HEK293 (cell line): ENCODE results near the gene SP8.

Experiments used
- CTCF ChIA-PET: fragments of 350-600 bp; formaldehyde crosslinking; extraction: SDS; loops from one replicate; lab custom pipeline; 2021; ENCODE audit warnings: antibody characterized with exemption; lab: Yijun Ruan, JAX
- POLR2A ChIA-PET: fragments of 300-600 bp; formaldehyde crosslinking; extraction: SDS; loops from one replicate; lab custom pipeline; 2020; ENCODE audit warnings: antibody characterized with exemption, inconsistent platforms; lab: Yijun Ruan, JAX
- H3K27ac ChIP-seq: fragments of 200-500 bp; sonication (Bioruptor generic); 2 replicates; pipeline ENCODE4 v1.5.1; 2014; ENCODE audit warnings: low read depth, low read length, control low read depth, inconsistent platforms; ENCODE audit errors: extremely low read depth
- H3K36me3 ChIP-seq, 2 experiments: fragments of 200-500 bp in 1 of 2; sonication (Bioruptor generic) in 1 of 2; 1 replicate in 1 of 2; 2 replicates in 1 of 2; pipeline ENCODE4 v1.5.1; 2014 to 2017; ENCODE audit warnings: inconsistent platforms in 2 of 2, low read length in 2 of 2; ENCODE audit not compliant: control insufficient read depth in 2 of 2, insufficient read depth in 1 of 2
- H3K4me1 ChIP-seq: fragments of 200-500 bp; sonication (Bioruptor generic); 2 replicates; pipeline ENCODE4 v1.5.1; 2014; ENCODE audit warnings: mild to moderate bottlenecking, low read length, inconsistent platforms; ENCODE audit not compliant: control insufficient read depth, insufficient read depth
- H3K4me3 ChIP-seq: 2 replicates; pipeline ENCODE4 v1.5.1; 2011; ENCODE audit warnings: low read depth, mild to moderate bottlenecking, control low read depth, low read length, moderate library complexity
- H3K9me3 ChIP-seq: fragments of 200-500 bp; sonication (Bioruptor generic); 2 replicates; pipeline ENCODE4 v1.5.1; 2014; ENCODE audit warnings: low read depth, low read length, inconsistent platforms; ENCODE audit not compliant: control insufficient read depth, insufficient read depth
- ZBTB1 ChIP-seq: fragments of 450-650 bp; formaldehyde crosslinking; IDR thresholded peaks from 2 replicates; pipeline ENCODE4 v1.5.1; 2016; ENCODE audit warnings: missing biosample characterization, missing genetic modification characterization
- ZBTB17 ChIP-seq: fragments of 450-650 bp; formaldehyde crosslinking; IDR thresholded peaks from 2 replicates; pipeline ENCODE4 v1.5.1; 2016; ENCODE audit warnings: missing biosample characterization, missing genetic modification characterization
- ZBTB20 ChIP-seq: fragments of 450-650 bp; formaldehyde crosslinking; IDR thresholded peaks from 2 replicates; pipeline ENCODE4 v1.5.1; 2016; ENCODE audit warnings: missing biosample characterization, missing genetic modification characterization
- ZBTB8A ChIP-seq: fragments of 450-650 bp; formaldehyde crosslinking; IDR thresholded peaks from 2 replicates; pipeline ENCODE4 v1.5.1; 2016; ENCODE audit warnings: missing biosample characterization, missing genetic modification characterization
- ZNF341 ChIP-seq: fragments of 450-650 bp; formaldehyde crosslinking; IDR thresholded peaks from 2 replicates; pipeline ENCODE4; 2016; ENCODE audit warnings: low read depth, missing biosample characterization, missing genetic modification characterization
- ZNF394 ChIP-seq: fragments of 450-650 bp; formaldehyde crosslinking; IDR thresholded peaks from 2 replicates; pipeline ENCODE4 v1.5.1; 2016; ENCODE audit warnings: missing biosample characterization, missing genetic modification characterization, mild to moderate bottlenecking, moderate library complexity, borderline replicate concordance
- ZNF426 ChIP-seq: fragments of 450-650 bp; formaldehyde crosslinking; IDR thresholded peaks from 2 replicates; pipeline ENCODE4 v1.5.1; 2017; ENCODE audit warnings: missing biosample characterization, missing genetic modification characterization, mild to moderate bottlenecking, inconsistent platforms, moderate library complexity
- ZNF510 ChIP-seq: fragments of 450-650 bp; formaldehyde crosslinking; IDR thresholded peaks from 2 replicates; pipeline ENCODE4 v1.5.1; 2018; ENCODE audit warnings: mild to moderate bottlenecking, missing genetic modification characterization, missing biosample characterization; ENCODE audit not compliant: insufficient replicate concordance
- ZNF600 ChIP-seq: fragments of 450-650 bp; formaldehyde crosslinking; IDR thresholded peaks from 2 replicates; pipeline ENCODE4 v1.5.1; 2016; ENCODE audit warnings: missing biosample characterization, missing genetic modification characterization
- ZNF629 ChIP-seq: fragments of 450-650 bp; formaldehyde crosslinking; IDR thresholded peaks from 2 replicates; pipeline ENCODE4 v1.5.1; 2017; ENCODE audit warnings: missing biosample characterization, missing genetic modification characterization
- ZNF660 ChIP-seq: fragments of 450-650 bp; IDR thresholded peaks from 2 replicates; pipeline ENCODE4 v1.5.1; 2018; ENCODE audit warnings: missing biosample characterization, mild to moderate bottlenecking, missing genetic modification characterization
- ZNF777 ChIP-seq: fragments of 450-650 bp; formaldehyde crosslinking; IDR thresholded peaks from 2 replicates; pipeline ENCODE4 v1.5.1; 2017; ENCODE audit warnings: missing biosample characterization, missing genetic modification characterization, borderline replicate concordance
- TF ChIP-seq, protein P1 (sequence below): fragments of 450-650 bp; formaldehyde crosslinking; IDR thresholded peaks from 2 replicates; pipeline ENCODE4 v1.5.1; 2017; ENCODE audit warnings: missing biosample characterization, mild to moderate bottlenecking, missing genetic modification characterization, moderate library complexity
- TF ChIP-seq, protein P2 (sequence below): fragments of 450-650 bp; formaldehyde crosslinking; conservative IDR thresholded peaks from 2 replicates; pipeline ENCODE4 v1.5.1; 2016; ENCODE audit warnings: low read depth, missing biosample characterization, missing genetic modification characterization
- TF ChIP-seq, protein P3 (sequence below): fragments of 450-650 bp; formaldehyde crosslinking; IDR thresholded peaks from 2 replicates; pipeline ENCODE4 v1.5.1; 2016; ENCODE audit warnings: missing biosample characterization, missing genetic modification characterization, low read depth
- TF ChIP-seq, protein P4 (sequence below): fragments of 450-650 bp; formaldehyde crosslinking; IDR thresholded peaks from 2 replicates; pipeline ENCODE4 v1.5.1; 2016; ENCODE audit warnings: missing biosample characterization, missing genetic modification characterization
- TF ChIP-seq, protein P5 (sequence below): sonication (generic); formaldehyde crosslinking; IDR thresholded peaks from 2 replicates; pipeline ENCODE4 v1.8.1; 2022; ENCODE audit warnings: mild to moderate bottlenecking, moderate library complexity, missing genetic modification reagents
- TF ChIP-seq, protein P6 (sequence below): fragments of 450-650 bp; formaldehyde crosslinking; IDR thresholded peaks from 2 replicates; pipeline ENCODE4 v1.5.1; 2016; ENCODE audit warnings: missing biosample characterization, missing genetic modification characterization
- TF ChIP-seq, protein P7 (sequence below): fragments of 450-650 bp; formaldehyde crosslinking; IDR thresholded peaks from 2 replicates; pipeline ENCODE4 v1.5.1; 2016; ENCODE audit warnings: missing biosample characterization, missing genetic modification characterization

SP8 gene

DNA sequence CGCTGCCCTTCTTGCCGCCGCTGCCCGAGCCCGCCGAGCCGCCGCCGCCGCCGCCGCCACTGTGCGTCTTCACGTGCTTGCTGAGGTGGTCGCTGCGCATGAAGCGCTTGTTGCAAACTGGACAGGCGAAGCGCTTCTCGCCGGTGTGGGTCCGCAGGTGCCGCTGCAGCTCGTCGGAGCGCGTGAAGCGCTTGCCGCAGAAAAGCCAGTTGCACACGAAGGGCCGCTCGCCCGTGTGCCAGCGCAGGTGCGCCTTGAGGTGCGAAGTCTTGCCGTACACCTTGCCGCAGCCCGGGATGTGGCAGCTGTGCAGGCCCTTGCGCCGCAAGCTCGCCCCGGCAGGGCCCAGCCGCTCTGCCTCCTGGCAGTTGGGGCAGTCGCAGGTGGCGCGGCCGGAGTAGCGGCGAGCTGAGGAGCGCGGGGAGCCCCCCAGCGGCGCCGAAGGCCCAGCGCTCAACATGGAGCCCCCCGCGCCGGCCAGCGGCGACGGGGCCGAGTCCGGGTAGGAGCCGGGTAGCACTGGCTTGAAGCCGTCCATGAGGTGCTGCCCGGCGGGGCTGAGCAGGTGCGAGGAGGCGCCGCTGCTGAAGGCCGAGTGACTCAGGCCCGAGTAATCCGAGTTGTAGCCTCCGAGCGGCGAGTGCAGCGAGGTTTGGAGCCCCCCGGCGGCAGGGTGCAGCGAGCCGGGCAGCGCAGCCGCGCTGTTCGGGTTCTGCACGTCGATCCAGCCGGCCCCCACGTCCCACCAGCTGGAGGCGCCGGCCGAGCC, 2.1 kb downstream of the SP8 start:
- H3K27ac ChIP-seq: peak overlapping the region; percentile 63; the same call in 1 of the 2 replicates
- ChIA-PET POLR2A (interaction anchor here (2.5 kb wide), 1 partner anchor 12 kb away, joined by 15 read pairs; no protein-coding TSS in a partner anchor), CTCF (interaction anchor here (0.7 to 0.8 kb wide), 2 partner anchors 310 to 409 kb away, joined by 3 to 7 read pairs; no protein-coding TSS in a partner anchor)
- H3K9me3 ChIP-seq: no peaks in the 10 kb centered on the region
- no peaks in the 10 kb centered on the region for H3K36me3 ChIP-seq
- H3K4me3 ChIP-seq: peak overlapping the region; percentile 78
- no peaks in the 10 kb centered on the region for H3K4me1 ChIP-seq
- no peak for TF ChIP-seq ZNF426
- TF ChIP-seq, protein P1, sequence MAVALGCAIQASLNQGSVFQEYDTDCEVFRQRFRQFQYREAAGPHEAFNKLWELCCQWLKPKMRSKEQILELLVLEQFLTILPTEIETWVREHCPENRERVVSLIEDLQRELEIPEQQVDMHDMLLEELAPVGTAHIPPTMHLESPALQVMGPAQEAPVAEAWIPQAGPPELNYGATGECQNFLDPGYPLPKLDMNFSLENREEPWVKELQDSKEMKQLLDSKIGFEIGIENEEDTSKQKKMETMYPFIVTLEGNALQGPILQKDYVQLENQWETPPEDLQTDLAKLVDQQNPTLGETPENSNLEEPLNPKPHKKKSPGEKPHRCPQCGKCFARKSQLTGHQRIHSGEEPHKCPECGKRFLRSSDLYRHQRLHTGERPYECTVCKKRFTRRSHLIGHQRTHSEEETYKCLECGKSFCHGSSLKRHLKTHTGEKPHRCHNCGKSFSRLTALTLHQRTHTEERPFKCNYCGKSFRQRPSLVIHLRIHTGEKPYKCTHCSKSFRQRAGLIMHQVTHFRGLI (tag by site-specific recombination): 0 out of 2 replicates have a peak, but pooled peaks have one; percentile 46
- TF ChIP-seq ZNF341 (tag by site-specific recombination): peak; percentile 15; the same call in 1 of the 2 replicates
- TF ChIP-seq, protein P2, sequence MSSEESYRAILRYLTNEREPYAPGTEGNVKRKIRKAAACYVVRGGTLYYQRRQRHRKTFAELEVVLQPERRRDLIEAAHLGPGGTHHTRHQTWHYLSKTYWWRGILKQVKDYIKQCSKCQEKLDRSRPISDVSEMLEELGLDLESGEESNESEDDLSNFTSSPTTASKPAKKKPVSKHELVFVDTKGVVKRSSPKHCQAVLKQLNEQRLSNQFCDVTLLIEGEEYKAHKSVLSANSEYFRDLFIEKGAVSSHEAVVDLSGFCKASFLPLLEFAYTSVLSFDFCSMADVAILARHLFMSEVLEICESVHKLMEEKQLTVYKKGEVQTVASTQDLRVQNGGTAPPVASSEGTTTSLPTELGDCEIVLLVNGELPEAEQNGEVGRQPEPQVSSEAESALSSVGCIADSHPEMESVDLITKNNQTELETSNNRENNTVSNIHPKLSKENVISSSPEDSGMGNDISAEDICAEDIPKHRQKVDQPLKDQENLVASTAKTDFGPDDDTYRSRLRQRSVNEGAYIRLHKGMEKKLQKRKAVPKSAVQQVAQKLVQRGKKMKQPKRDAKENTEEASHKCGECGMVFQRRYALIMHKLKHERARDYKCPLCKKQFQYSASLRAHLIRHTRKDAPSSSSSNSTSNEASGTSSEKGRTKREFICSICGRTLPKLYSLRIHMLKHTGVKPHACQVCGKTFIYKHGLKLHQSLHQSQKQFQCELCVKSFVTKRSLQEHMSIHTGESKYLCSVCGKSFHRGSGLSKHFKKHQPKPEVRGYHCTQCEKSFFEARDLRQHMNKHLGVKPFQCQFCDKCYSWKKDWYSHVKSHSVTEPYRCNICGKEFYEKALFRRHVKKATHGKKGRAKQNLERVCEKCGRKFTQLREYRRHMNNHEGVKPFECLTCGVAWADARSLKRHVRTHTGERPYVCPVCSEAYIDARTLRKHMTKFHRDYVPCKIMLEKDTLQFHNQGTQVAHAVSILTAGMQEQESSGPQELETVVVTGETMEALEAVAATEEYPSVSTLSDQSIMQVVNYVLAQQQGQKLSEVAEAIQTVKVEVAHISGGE (tag by site-specific recombination): peak; percentile 76
- peak; percentile 67 for TF ChIP-seq ZNF600
- TF ChIP-seq ZBTB8A (tag by site-specific recombination): peak; percentile 64
- TF ChIP-seq ZNF510 (tag by site-specific recombination): no peak
- peak; percentile 64; the same call in 1 of the 2 replicates for TF ChIP-seq ZBTB20 (tag by site-specific recombination)
- no peak for TF ChIP-seq ZBTB1 (tag by site-specific recombination)
- TF ChIP-seq, protein P3, sequence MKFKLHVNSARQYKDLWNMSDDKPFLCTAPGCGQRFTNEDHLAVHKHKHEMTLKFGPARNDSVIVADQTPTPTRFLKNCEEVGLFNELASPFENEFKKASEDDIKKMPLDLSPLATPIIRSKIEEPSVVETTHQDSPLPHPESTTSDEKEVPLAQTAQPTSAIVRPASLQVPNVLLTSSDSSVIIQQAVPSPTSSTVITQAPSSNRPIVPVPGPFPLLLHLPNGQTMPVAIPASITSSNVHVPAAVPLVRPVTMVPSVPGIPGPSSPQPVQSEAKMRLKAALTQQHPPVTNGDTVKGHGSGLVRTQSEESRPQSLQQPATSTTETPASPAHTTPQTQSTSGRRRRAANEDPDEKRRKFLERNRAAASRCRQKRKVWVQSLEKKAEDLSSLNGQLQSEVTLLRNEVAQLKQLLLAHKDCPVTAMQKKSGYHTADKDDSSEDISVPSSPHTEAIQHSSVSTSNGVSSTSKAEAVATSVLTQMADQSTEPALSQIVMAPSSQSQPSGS: no peak
- 0 out of 2 replicates have a peak, but pooled peaks have one; percentile 20 for TF ChIP-seq ZNF394
- TF ChIP-seq, protein P4, sequence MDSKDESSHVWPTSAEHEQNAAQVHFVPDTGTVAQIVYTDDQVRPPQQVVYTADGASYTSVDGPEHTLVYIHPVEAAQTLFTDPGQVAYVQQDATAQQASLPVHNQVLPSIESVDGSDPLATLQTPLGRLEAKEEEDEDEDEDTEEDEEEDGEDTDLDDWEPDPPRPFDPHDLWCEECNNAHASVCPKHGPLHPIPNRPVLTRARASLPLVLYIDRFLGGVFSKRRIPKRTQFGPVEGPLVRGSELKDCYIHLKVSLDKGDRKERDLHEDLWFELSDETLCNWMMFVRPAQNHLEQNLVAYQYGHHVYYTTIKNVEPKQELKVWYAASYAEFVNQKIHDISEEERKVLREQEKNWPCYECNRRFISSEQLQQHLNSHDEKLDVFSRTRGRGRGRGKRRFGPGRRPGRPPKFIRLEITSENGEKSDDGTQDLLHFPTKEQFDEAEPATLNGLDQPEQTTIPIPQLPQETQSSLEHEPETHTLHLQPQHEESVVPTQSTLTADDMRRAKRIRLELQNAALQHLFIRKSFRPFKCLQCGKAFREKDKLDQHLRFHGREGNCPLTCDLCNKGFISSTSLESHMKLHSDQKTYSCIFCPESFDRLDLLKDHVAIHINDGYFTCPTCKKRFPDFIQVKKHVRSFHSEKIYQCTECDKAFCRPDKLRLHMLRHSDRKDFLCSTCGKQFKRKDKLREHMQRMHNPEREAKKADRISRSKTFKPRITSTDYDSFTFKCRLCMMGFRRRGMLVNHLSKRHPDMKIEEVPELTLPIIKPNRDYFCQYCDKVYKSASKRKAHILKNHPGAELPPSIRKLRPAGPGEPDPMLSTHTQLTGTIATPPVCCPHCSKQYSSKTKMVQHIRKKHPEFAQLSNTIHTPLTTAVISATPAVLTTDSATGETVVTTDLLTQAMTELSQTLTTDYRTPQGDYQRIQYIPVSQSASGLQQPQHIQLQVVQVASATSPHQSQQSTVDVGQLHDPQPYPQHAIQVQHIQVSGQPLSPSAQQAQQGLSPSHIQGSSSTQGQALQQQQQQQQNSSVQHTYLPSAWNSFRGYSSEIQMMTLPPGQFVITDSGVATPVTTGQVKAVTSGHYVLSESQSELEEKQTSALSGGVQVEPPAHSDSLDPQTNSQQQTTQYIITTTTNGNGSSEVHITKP: peak; percentile 60
- TF ChIP-seq ZNF777 (tag by site-specific recombination): peak; percentile 73; the same call in 1 of the 2 replicates
- peak; percentile 72 for TF ChIP-seq ZBTB17 (tag by site-specific recombination)
- TF ChIP-seq, protein P5, sequence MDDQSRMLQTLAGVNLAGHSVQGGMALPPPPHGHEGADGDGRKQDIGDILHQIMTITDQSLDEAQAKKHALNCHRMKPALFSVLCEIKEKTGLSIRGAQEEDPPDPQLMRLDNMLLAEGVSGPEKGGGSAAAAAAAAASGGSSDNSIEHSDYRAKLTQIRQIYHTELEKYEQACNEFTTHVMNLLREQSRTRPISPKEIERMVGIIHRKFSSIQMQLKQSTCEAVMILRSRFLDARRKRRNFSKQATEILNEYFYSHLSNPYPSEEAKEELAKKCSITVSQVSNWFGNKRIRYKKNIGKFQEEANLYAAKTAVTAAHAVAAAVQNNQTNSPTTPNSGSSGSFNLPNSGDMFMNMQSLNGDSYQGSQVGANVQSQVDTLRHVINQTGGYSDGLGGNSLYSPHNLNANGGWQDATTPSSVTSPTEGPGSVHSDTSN (CRISPR knock-in tag): no peak
- TF ChIP-seq ZNF660 (tag by site-specific recombination): 0 out of 2 replicates have a peak, but pooled peaks have one; percentile 54
- TF ChIP-seq, protein P6, sequence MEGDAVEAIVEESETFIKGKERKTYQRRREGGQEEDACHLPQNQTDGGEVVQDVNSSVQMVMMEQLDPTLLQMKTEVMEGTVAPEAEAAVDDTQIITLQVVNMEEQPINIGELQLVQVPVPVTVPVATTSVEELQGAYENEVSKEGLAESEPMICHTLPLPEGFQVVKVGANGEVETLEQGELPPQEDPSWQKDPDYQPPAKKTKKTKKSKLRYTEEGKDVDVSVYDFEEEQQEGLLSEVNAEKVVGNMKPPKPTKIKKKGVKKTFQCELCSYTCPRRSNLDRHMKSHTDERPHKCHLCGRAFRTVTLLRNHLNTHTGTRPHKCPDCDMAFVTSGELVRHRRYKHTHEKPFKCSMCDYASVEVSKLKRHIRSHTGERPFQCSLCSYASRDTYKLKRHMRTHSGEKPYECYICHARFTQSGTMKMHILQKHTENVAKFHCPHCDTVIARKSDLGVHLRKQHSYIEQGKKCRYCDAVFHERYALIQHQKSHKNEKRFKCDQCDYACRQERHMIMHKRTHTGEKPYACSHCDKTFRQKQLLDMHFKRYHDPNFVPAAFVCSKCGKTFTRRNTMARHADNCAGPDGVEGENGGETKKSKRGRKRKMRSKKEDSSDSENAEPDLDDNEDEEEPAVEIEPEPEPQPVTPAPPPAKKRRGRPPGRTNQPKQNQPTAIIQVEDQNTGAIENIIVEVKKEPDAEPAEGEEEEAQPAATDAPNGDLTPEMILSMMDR (tag by site-specific recombination): peak; percentile 88
- TF ChIP-seq, protein P7, sequence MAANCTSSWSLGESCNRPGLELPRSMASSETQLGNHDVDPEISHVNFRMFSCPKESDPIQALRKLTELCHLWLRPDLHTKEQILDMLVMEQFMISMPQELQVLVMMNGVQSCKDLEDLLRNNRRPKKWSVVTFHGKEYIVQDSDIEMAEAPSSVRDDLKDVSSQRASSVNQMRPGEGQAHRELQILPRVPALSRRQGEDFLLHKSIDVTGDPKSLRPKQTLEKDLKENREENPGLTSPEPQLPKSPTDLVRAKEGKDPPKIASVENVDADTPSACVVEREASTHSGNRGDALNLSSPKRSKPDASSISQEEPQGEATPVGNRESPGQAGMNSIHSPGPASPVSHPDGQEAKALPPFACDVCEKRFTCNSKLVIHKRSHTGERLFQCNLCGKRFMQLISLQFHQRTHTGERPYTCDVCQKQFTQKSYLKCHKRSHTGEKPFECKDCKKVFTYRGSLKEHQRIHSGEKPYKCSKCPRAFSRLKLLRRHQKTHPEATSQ: 0 out of 2 replicates have a peak, but pooled peaks have one; percentile 44
- TF ChIP-seq ZNF629 (tag by site-specific recombination): peak; percentile 11; the same call in 1 of the 2 replicates
